HS-27A (cell line): Measurements from ENCODE around the gene PHOSPHO1.
"Not testable (repeated sequence)": the region's sequence is repeated elsewhere in the genome, so short reads cannot be mapped to it uniquely, and the experiment has no call there.

ENCODE experiments used
- DNase-seq: peaks from one replicate; pipeline ENCODE4 v3.0.0-alpha.2; 2012; ENCODE audit warnings: low read depth, missing footprints

PHOSPHO1 gene

GRCh38 chr17:49230636-49231562 lies at the start of gene PHOSPHO1:
Gene PHOSPHO1, minus strand, starts transcription at chr17:49230787. Its CDS starts 4,096 bp downstream, at chr17:49226691.
- DNase-seq: peak; percentile 34

DNA sequence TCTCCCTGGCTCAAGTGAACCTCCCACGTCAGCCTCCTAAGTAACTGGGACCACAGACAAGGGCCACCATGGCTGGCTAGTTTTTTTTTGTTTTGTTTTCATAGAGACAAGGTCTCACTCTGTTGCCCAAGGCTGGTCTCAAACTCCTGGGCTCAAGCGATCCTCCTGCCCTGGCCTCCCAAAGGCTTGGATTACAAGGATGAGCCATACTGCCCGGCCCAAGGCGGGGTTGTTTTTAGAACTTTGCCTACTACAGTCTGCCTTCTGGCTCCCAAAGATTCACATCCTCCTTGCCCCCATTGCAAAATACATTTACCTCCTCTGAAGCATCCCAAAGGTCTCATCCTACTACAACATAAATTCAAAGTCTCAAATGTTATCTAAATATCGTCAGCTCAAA lies 49.5 kb upstream of the PHOSPHO1 start:
- DNase-seq: no peak

GRCh38 chr17:49279263-49280015 lies 48.9 kb upstream of the PHOSPHO1 start:
- not testable (repeated sequence) for DNase-seq

DNA sequence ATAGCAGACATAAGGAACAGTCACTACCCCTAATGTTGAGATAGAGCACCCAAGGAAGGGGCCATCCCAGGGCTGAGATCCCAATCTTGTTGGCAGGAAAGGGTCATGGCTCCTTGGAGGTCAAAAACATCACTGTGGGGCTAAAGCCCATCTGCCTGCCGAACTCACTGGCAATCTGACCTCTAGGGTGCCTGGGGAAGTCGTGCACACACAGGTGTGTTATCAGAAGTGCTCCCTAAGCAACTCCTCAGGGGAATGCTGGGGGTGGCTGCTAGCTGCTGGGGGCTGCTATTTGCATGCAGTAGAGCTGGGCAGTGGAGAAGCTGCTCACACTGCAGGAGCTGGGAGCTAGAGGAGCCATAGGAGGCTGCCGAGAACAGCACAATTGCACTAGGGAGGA lies 47.5 kb upstream of the PHOSPHO1 start:
- no peak for DNase-seq

DNA sequence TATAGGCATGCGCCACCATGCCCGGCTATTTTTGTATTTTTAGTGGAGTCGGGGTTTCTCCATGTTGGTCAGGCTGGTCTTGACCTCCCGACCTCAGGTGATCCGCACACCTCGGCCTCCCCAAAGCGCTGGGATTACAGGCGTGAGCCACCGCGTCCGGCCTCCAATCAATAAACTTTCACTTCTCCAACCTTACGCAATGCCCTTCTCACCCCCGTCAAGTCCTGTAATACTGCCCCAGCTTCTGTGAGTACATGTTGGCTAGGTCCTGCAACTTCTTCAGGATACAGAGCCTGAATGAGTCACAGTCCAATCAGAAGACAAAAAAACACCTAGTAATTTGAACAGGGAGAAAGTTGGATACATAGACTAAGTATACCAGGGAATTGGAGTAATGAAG lies 47.1 kb upstream of the PHOSPHO1 start:
- no peak for DNase-seq

DNA sequence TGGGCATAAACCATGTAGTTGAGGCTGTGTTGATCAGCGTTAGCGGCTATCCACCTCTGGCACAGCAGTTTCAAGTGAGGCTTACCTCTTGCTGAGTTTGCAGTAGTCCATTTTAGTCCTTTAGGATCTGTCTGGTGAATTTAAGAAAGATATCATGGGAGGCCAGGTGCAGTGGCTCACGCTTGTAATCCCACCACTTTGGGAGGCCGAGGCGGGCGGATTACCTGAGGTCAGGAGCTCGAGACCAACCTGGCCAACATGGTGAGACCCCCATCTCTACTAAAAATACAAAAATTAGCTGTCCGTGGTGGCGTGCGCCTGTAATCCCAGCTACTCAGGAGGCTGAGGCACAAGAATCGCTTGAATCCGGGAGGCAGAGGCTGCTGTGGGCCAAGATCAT lies 45.4 kb upstream of the PHOSPHO1 start:
- DNase-seq: not testable (repeated sequence)

DNA sequence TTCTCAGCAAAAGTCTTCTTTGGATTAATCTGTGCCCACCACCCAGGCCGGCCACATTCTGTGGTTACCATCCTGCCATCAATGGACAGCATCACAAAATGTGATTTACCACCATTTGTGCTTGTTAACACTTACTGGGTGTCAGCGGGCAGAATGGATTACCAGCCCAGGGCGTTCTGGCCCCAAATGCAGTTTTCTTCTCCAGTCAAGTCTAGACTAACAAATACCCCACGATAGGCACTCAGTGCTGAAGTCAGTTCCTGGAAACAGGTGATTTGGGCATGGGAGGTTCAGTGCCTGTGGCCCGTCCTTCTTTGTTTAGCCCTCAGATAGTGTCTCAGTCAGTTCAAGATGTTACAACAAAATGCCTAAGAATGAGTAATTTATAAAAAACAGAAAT lies 38.8 kb upstream of the PHOSPHO1 start:
- no peak for DNase-seq

DNA sequence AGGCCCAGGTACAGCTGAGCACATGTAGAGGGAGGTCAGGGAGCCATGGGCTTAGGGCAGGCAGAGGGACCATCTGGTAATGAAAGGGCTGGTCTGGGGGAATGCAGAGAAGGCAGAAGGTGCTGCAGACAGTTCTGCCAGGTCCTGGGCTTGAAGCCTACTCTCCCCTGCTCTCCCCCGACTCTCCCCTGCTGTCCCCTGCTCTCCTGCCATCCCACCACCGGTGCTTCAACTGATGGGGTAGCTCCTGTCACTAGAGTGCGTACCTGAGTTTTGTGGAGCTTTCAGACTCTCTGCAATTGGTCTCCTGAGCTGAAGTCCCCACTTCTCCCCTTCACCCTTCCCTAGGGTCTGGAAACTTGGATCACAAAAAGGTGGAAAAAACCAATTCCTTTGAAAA lies 37.3 kb upstream of the PHOSPHO1 start:
- no peak for DNase-seq

DNA sequence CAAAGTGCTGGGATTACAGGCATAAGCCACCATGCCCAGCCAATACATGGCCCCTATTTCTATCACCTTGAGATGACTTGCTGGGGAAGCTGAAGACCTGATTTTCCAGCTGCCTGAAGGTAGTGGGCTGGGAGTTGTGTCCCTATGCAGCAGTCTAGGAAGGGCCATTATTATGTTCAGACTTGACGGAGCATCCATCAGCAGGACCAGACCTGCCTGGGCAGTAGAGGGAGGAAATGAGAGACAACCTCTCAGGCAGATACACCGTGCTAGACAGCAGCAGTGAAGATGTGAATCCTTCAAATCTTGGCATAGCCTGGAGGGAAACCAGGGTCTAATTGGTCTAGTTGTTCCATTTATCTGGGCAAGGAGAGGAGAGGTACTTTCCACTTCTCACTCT lies 35.6 kb upstream of the PHOSPHO1 start:
- no peak for DNase-seq

- not testable (repeated sequence) for DNase-seq
These were observed 31.0 kb upstream of the PHOSPHO1 start for GRCh38 chr17:49261540-49261939.

- DNase-seq: no peak
These were observed 30.3 kb upstream of the PHOSPHO1 start for GRCh38 chr17:49260817-49261291.

DNA sequence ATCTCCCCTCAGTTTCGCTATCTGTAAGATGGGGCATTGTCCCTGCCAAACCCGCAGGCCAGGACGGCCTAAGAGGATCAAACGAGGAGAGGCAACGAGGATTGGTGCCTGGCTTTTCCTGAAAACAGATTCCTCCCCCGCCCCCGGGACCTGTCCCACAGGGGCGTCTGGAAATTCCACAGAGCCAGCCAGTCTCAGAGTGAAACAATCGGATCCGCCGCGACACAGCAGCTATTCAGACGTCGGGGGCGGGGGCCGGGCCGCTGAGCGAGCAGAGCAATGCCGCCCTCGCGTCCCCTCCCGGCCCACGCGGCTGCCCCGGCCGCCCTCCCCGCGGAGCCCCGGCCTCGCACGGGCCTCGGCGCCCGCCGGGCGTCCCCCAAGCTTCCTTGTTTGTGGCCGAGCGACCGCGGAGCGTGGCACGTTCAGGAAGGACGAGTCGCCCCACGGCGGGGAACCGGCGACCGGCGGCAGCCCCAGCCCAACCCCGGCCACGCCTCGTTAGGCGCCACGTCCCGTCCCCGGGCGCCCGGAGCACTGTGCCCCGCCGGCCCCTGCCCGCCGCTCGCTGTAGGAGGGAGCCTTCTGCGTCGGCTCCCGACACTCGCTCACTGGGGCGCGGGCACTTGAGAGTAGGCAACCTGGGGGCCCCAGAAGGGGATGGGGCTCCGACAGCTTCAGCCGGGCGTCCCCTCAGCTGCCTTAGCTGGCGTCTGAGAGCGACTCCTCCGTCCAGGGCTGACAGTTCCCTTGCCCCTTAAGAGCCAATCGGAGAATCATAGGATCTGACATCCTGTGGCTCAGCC lies 29.6 kb upstream of the PHOSPHO1 start:
- peak; percentile 48 for DNase-seq

DNA sequence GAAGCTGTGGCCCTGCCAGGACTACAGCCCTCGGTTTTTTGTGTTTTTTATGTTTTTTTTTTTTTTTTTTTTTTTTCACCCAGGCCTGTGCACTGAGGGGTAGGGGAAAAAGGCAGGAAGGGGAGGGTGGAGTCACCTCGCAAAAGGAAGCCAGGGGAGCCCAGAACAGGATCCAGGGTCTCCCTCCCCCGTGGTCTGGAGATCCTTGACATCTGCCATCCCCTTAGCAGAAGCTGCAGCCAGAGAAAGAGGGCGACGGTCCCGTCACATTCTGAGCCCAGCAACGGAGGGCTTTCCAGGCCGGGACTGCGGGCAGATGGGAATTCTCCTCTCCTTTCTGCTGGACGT lies 29.1 kb upstream of the PHOSPHO1 start:
- no peak for DNase-seq

DNA sequence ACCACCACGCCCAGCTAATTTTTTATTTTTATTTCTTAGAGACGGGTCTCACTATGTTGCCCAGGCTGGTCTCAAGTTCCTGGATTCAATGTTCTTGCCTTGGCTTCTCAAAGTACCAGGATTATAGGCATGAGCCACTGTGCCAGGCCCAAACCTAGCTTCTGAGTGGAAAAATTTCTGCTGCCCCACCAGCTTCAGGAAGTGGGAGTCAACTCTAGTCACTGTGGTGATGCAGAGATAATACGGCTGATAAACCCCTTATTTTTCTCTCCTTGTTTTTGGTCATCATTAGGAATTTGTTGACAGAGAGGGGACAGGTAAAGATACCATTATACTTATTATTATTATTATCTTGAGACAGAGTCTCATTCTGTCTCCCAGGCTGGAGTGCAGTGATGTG lies 27.8 kb upstream of the PHOSPHO1 start:
- DNase-seq: no peak

- no peak for DNase-seq
These were observed 24.5 kb upstream of the PHOSPHO1 start for GRCh38 chr17:49255125-49255524.

DNA sequence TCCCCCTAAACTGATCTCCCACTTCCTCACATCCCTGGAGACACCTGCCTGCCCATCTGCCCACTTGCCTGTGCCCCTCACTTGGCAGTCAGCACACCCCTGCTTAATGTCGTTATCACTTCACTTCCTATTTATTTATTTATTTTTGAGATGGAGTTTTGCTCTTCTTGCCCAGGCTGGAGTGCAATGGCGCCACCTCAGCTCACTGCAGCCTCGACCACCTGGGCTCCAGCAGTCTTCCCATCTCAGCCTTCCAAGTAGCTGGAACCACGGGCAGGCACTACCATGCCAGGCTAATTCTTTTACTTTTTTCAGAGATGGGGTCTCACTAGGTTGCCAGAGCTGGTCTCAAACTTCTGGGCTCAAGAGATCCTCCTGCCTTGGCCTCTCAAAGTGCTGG lies 23.5 kb upstream of the PHOSPHO1 start:
- no peak for DNase-seq

GRCh38 chr17:49252148-49252695 lies 21.6 kb upstream of the PHOSPHO1 start:
- DNase-seq: no peak

DNA sequence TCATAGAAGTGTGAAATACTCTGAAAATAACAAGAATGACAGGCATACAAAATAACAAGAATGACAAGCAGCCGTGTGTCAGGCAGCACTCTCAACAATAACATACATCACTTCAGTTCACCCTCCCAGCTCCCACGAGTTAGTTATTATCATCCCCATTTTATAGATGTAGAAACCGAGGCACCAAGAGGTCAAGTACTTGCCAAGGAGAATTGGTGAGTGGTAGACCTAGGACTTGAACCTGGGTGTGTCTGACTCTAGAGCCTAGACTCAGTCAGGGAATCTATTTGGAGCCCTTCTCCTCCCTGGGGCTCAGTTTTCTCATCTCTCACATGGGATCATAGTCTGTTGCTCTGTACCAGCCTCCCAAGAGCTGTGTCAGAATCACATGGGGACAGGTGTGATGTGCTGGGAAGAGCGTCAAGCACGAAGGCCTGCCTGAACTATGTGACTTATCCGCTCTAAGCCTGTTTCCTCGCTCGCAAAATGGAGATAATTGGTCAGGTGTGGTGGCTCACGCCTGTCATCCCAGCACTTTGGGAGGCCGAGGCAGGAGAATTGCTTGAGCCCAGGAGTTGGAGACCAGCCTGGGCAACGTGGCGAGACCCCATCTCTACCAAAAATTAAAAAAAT lies 19.4 kb upstream of the PHOSPHO1 start:
- DNase-seq: no peak

DNA sequence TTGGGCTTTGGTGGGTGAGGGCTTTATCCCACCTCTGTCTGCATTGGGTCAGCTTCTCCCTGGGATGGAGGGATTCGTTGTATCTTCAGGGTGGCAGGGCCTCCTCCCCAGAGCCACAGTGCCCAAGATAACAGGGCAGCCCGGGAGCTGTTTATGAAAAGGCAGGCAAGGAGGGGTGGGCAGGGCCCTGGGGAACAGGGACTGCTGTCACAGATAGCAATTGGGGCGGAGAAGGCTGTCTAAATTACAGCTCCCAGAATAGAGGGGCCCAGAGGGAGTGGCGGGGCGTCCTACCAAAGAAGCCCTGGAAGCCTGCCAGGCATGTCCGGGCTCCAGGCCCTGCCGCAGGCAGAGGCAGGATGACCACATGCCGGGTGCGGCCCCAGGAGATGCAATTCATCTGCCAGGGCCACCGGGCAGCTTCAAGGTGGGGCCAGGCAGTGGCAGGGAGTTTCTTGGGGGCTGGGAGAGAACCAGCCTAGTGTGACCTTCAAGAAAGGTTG lies 18.8 kb upstream of the PHOSPHO1 start:
- DNase-seq: no peak

- no peak for DNase-seq
These were observed 17.4 kb upstream of the PHOSPHO1 start for GRCh38 chr17:49247944-49248343.

GRCh38 chr17:49244839-49245238 lies 14.3 kb upstream of the PHOSPHO1 start:
- no peak for DNase-seq
